ENCODE data around the gene C1QTNF4. TPM values are rescaled to one million over a fixed set of nuclear protein-coding genes. Genes with fewer than 3 reads are reported as not detected.
A peak's percentile ranks its signal among the peaks of the same experiment; 100 is the strongest.
"Not testable (repeated sequence)": the region's sequence is repeated elsewhere in the genome, so short reads cannot be mapped to it uniquely, and the experiment has no call there.

Gene C1QTNF4
- total and polyA plus RNA-seq, 2 of the 4 experiments (the other 2 are of a cell fraction), result 0.12 TPM; not detected in 1

DNA sequence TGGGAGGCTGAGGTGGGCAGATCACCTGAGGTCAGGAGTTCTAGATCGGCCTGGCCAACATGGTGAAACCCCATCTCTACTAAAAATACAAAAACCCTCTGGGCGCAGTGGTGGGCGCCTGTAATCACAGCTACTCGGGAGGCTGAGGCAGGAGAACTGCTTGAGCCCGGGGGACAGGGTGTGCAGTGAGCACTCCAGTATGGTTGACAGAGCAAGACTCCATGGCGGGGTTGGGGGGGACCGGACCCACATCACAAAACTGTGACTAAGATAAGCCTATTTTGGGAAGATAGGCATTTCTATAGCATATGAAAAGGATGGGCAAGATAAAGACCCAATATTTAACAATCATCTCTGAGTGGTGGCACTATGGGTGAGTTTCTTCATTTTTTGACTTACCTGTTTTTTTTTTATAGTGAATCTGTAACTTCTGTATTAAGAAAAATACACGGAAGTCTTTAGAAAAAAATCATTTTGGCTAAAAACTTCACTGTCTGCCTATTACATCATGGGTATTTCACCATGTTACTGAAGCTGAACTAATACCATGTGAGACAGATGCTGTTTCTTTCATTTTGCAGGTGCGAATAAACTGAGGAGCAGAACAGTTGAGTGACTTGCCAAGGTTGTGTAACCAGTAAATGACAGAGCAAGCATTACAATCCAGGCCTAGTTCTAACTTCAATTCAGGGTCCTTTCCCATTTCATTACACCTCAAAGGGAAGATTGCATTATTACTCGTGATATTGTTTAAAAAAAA is 43.7 kb downstream of the C1QTNF4 start:
- in situ Hi-C loops (cut with MboI; ENCODE audit: low sequenced_read_pairs), result no loop called here
- no peak overlapping the region for H2AK9ac ChIP-seq (replicated peaks; ENCODE audit: low read depth, low read length, poor library complexity)
- CTCF ChIA-PET, result interaction anchor here (0.6 to 1.9 kb wide), 3 partner anchors 32 to 908 kb away, joined by 3 to 4 read pairs (median 3); no protein-coding TSS in a partner anchor

DNA sequence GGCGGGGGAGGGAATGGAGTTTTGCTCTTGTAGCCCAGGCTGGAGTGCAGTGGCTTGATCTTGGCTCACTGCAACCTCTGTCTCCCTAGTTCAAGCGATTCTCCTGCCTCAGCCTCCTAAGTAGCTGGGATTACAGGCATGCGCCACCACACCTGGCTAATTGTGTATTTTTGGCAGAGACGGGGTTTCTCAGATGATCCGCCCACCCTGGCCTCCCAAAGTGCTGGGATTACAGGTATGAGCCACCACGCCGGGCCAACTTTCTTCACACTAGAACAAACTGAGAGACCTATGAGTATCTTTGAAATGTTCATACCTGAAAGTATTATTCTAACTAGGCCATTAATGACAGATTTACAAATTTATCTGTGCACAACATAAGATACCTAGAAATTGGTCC is 47.9 kb downstream of the C1QTNF4 start:
- in situ Hi-C loops (cut with MboI; ENCODE audit: low sequenced_read_pairs); H2BK20ac ChIP-seq (ENCODE audit: low read depth, low read length); H2AK9ac ChIP-seq (replicated peaks; ENCODE audit: low read depth, low read length, poor library complexity); H3K4me3 ChIP-seq (ENCODE audit: insufficient read depth, low read depth, low read length); H3K27ac ChIP-seq (ENCODE audit: insufficient read depth, low read length); H4K91ac ChIP-seq (ENCODE audit: insufficient read depth, low read depth, low read length); CTCF ChIA-PET; POLR2A ChIA-PET (ENCODE audit: unreplicated experiment); H2AFZ ChIP-seq (replicated peaks; ENCODE audit: low read length, poor library complexity); ATAC-seq (ENCODE audit: low read depth); H2BK5ac ChIP-seq (ENCODE audit: low read depth, low read length, poor library complexity, severe bottlenecking); H2AK5ac ChIP-seq (ENCODE audit: low read depth, low read length); H3K14ac ChIP-seq (replicated peaks; ENCODE audit: low read depth, low read length); H3K9ac ChIP-seq (ENCODE audit: low read depth, low read length); H3K23ac ChIP-seq (ENCODE audit: low read depth, low read length); H4K5ac ChIP-seq (ENCODE audit: low read depth, low read length); intact Hi-C loops (cut with micrococcal nuclease); H3K4ac ChIP-seq (ENCODE audit: low read depth, low read length); H3K27me3 ChIP-seq (ENCODE audit: control insufficient read depth, insufficient read depth, low read length); H2BK120ac ChIP-seq (ENCODE audit: low read depth, low read length); H3K4me1 ChIP-seq (ENCODE audit: control insufficient read depth, insufficient read depth, low read length); H4K8ac ChIP-seq (ENCODE audit: low read depth in 2 of 2, low read length in 2 of 2); H3K56ac ChIP-seq (ENCODE audit: extremely low read depth, insufficient read depth, low read length); DNase-seq; H3K4me2 ChIP-seq (ENCODE audit: low read depth, low read length); dilution Hi-C loops (cut with HindIII; ENCODE audit: low sequenced_read_pairs, unreplicated experiment); H3K9me3 ChIP-seq (ENCODE audit: control insufficient read depth, insufficient read depth, low read length); H2BK15ac ChIP-seq (ENCODE audit: low read depth, low read length); BruUV-seq (replicated peaks); H3K9me1 ChIP-seq (ENCODE audit: insufficient read depth, low read length); H3K18ac ChIP-seq (ENCODE audit: low read depth, low read length); H3K36me3 ChIP-seq (ENCODE audit: control insufficient read depth, insufficient read depth, low read length): not testable (repeated sequence)
- H4K20me1 ChIP-seq (ENCODE audit: insufficient read depth, low read length), result peaks cover 96% of the 10 kb centered on the region
- 100% methylated on average over 1 of the region's 7 CpGs; no CpG with 5 or more reads in 1 of the 2 experiments for WGBS, 2 experiments (ENCODE audit: extremely low coverage in 2 of 2, insufficient read length in 1 of 2)
- peaks cover 0 to 53% of the 10 kb centered on the region in 2 experiments; a peak in 2 of 4 replicates for H3K79me1 ChIP-seq (ENCODE audit: low read depth in 1 of 2, low read length in 2 of 2)

More for the DNA sequence above, 43.7 kb downstream of the C1QTNF4 start:
- Histone ChIP-seq H2AK5ac (ENCODE audit: low read depth, low read length) (no peak overlapping the region), H4K5ac (ENCODE audit: low read depth, low read length) (no peak overlapping the region), H3K79me1 (ENCODE audit: low read depth in 1 of 2, low read length in 2 of 2) (peaks cover 0 to 48% of the 10 kb centered on the region in 2 experiments; a peak in 2 of 4 replicates), H3K4me2 (ENCODE audit: low read depth, low read length) (peak overlapping the region; percentile 42; the same call in 1 of the 2 replicates), H2BK15ac (ENCODE audit: low read depth, low read length) (no peak overlapping the region), H2BK120ac (ENCODE audit: low read depth, low read length) (no peak overlapping the region), H3K4me1 (ENCODE audit: control insufficient read depth, insufficient read depth, low read length) (peaks cover 3% of the 10 kb centered on the region), H2AFZ (replicated peaks; ENCODE audit: low read length, poor library complexity) (no peak overlapping the region), H4K20me1 (ENCODE audit: insufficient read depth, low read length) (peaks cover 68% of the 10 kb centered on the region), H2BK5ac (ENCODE audit: low read depth, low read length, poor library complexity, severe bottlenecking) (no peak overlapping the region), H3K18ac (ENCODE audit: low read depth, low read length) (no peak overlapping the region), H3K27ac (ENCODE audit: insufficient read depth, low read length) (no peak overlapping the region), H3K9me1 (ENCODE audit: insufficient read depth, low read length) (peaks cover 6% of the 10 kb centered on the region), H4K91ac (ENCODE audit: insufficient read depth, low read depth, low read length) (no peak overlapping the region), H3K4ac (ENCODE audit: low read depth, low read length) (no peak overlapping the region), H3K56ac (ENCODE audit: extremely low read depth, insufficient read depth, low read length) (no peak overlapping the region), H3K9me3 (ENCODE audit: control insufficient read depth, insufficient read depth, low read length) (no peaks in the 10 kb centered on the region), H3K4me3 (ENCODE audit: insufficient read depth, low read depth, low read length) (no peak overlapping the region), H3K36me3 (ENCODE audit: control insufficient read depth, insufficient read depth, low read length) (no peaks in the 10 kb centered on the region), H3K23ac (ENCODE audit: low read depth, low read length) (no peak overlapping the region), H3K27me3 (ENCODE audit: control insufficient read depth, insufficient read depth, low read length) (no peaks in the 10 kb centered on the region), H2BK20ac (ENCODE audit: low read depth, low read length) (no peak overlapping the region), H4K8ac (ENCODE audit: low read depth in 2 of 2, low read length in 2 of 2) (no peak overlapping the region), H3K14ac (replicated peaks; ENCODE audit: low read depth, low read length) (no peak overlapping the region), H3K9ac (ENCODE audit: low read depth, low read length) (no peak overlapping the region)
- no TSS peak for BruUV-seq (replicated peaks)
- dilution Hi-C loops (cut with HindIII; ENCODE audit: low sequenced_read_pairs, unreplicated experiment) (no loop called here), intact Hi-C loops (cut with micrococcal nuclease) (no loop called here)
- TF ChIP-seq, protein P1, sequence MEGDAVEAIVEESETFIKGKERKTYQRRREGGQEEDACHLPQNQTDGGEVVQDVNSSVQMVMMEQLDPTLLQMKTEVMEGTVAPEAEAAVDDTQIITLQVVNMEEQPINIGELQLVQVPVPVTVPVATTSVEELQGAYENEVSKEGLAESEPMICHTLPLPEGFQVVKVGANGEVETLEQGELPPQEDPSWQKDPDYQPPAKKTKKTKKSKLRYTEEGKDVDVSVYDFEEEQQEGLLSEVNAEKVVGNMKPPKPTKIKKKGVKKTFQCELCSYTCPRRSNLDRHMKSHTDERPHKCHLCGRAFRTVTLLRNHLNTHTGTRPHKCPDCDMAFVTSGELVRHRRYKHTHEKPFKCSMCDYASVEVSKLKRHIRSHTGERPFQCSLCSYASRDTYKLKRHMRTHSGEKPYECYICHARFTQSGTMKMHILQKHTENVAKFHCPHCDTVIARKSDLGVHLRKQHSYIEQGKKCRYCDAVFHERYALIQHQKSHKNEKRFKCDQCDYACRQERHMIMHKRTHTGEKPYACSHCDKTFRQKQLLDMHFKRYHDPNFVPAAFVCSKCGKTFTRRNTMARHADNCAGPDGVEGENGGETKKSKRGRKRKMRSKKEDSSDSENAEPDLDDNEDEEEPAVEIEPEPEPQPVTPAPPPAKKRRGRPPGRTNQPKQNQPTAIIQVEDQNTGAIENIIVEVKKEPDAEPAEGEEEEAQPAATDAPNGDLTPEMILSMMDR (conservative IDR thresholded peaks at IDR 0.05; ENCODE audit: low read depth, low read length), result no peak
- TF ChIP-seq CEBPB (IDR thresholded peaks at IDR 0.05; ENCODE audit: low read depth, low read length), result peak; percentile 26; the same call in 1 of the 2 replicates
- TF ChIP-seq MAFK (IDR thresholded peaks at IDR 0.05; ENCODE audit: low read depth, low read length), result no peak
- ATAC-seq (ENCODE audit: low read depth) (no peak), DNase-seq (no peak)
- POLR2A ChIA-PET (ENCODE audit: unreplicated experiment), result no interaction called here
- 92% methylated on average over 2 of the region's 10 CpGs; no CpG with 5 or more reads in 1 of the 2 experiments for WGBS, 2 experiments (ENCODE audit: extremely low coverage in 2 of 2, insufficient read length in 1 of 2)
